GM12878 (cell line): Measurements from ENCODE around the gene HTR6.

Source experiments
- CHD2 ChIP-seq: IDR thresholded peaks from 2 replicates; pipeline ENCODE4 v1.6.1; 2011; ENCODE audit warnings: low read depth, low read length, improper control_type of control experiment, borderline replicate concordance
- CTCF ChIP-seq, 3 experiments: IDR thresholded peaks in 2 of 3; conservative IDR thresholded peaks in 1 of 3; 2 replicates each; pipeline ENCODE4 v1.5.1; 2011; ENCODE audit warnings: low read depth in 3 of 3, low read length in 3 of 3, mild to moderate bottlenecking in 3 of 3, control low read depth in 2 of 3, moderate library complexity in 2 of 3, inconsistent platforms in 1 of 3, mixed read lengths in 1 of 3; ENCODE audit not compliant: control insufficient read depth in 2 of 3, insufficient read depth in 1 of 3; ENCODE audit errors: extremely low read depth in 1 of 3
- ESRRA ChIP-seq: IDR thresholded peaks from 2 replicates; pipeline ENCODE4 v1.6.1; 2012; ENCODE audit warnings: mild to moderate bottlenecking, low read length, improper control_type of control experiment
- MAX ChIP-seq: IDR thresholded peaks from 2 replicates; pipeline ENCODE4 v1.6.1; 2012; ENCODE audit warnings: low read depth, low read length, improper control_type of control experiment
- MTA3 ChIP-seq: IDR thresholded peaks from 2 replicates; pipeline ENCODE4 v1.6.1; 2012; ENCODE audit warnings: low read length, inconsistent platforms, borderline replicate concordance
- PBX3 ChIP-seq: IDR thresholded peaks from 2 replicates; pipeline ENCODE4 v1.6.1; 2011; ENCODE audit warnings: mild to moderate bottlenecking, low read depth, low read length, moderate library complexity; ENCODE audit not compliant: insufficient replicate concordance
- POLR2AphosphoS5 ChIP-seq: IDR thresholded peaks from 2 replicates; pipeline ENCODE4 v1.6.1; 2011; ENCODE audit warnings: mild to moderate bottlenecking, low read length, inconsistent platforms
- RBBP5 ChIP-seq: fragments of 200-600 bp; sonication (generic); conservative IDR thresholded peaks from 2 replicates; pipeline ENCODE4 v1.6.1; 2016
- SIX5 ChIP-seq: IDR thresholded peaks from 2 replicates; pipeline ENCODE4 v1.6.1; 2011; ENCODE audit warnings: mild to moderate bottlenecking, low read depth, low read length, moderate library complexity; ENCODE audit not compliant: severe bottlenecking
- USF1 ChIP-seq: IDR thresholded peaks from 2 replicates; pipeline ENCODE4 v1.6.1; 2011; ENCODE audit warnings: borderline replicate concordance, low read depth, mild to moderate bottlenecking, moderate library complexity, mixed read lengths, low read length; ENCODE audit not compliant: insufficient read depth; ENCODE audit errors: extremely low read length

- TF ChIP-seq SIX5 (no peak), ESRRA (no peak), CHD2 (no peak), CTCF (IDR thresholded peaks at IDR 0.05 in 2 of 3, conservative IDR thresholded peaks at IDR 0.05 in 1 of 3; ENCODE audit: control insufficient read depth in 2 of 3, extremely low read depth in 1 of 3, insufficient read depth in 1 of 3, low read depth in 3 of 3, low read length in 3 of 3) (no peak), MTA3 (no peak), MAX (no peak), PBX3 (no peak), RBBP5 (no peak), POLR2AphosphoS5 (no peak), USF1 (no peak)
Measured at GRCh38 chr1:19656134-19656779, 8.4 kb upstream of the HTR6 start.
